ENCODE results near the gene ZBTB49.

ZBTB49 gene

GRCh38 chr4:4329496-4329895, 39.4 kb downstream of the ZBTB49 start:
- no peaks in the 10 kb centered on the region for H3K27me3 ChIP-seq (ENCODE audit: control insufficient read depth, insufficient read depth, low read length)
- H3K9ac ChIP-seq (ENCODE audit: low read length) = no peak overlapping the region
- no peaks in the 10 kb centered on the region for H3K4me1 ChIP-seq (ENCODE audit: control insufficient read depth, low read depth, low read length)

GRCh38 chr4:4330794-4331193, 40.7 kb downstream of the ZBTB49 start:
- Histone ChIP-seq H3K4me1 (ENCODE audit: control insufficient read depth, low read depth, low read length) (no peaks in the 10 kb centered on the region), H3K27me3 (ENCODE audit: control insufficient read depth, insufficient read depth, low read length) (no peaks in the 10 kb centered on the region), H3K9me3 (ENCODE audit: control insufficient read depth, low read depth, low read length) (no peaks in the 10 kb centered on the region), H3K9ac (ENCODE audit: low read length) (no peak overlapping the region), H3K27ac (ENCODE audit: low read length) (no peak overlapping the region), H3K4me3 (ENCODE audit: low read length) (no peak overlapping the region), H3K36me3 (ENCODE audit: control insufficient read depth, low read depth, low read length) (no peaks in the 10 kb centered on the region)

More at GRCh38 chr4:4329496-4329895, 39.4 kb downstream of the ZBTB49 start:
- H3K4me3 ChIP-seq (ENCODE audit: low read length) = no peak overlapping the region
- no peaks in the 10 kb centered on the region for H3K36me3 ChIP-seq (ENCODE audit: control insufficient read depth, low read depth, low read length)
- no peaks in the 10 kb centered on the region for H3K9me3 ChIP-seq (ENCODE audit: control insufficient read depth, low read depth, low read length)
- H3K27ac ChIP-seq (ENCODE audit: low read length) = no peak overlapping the region

GRCh38 chr4:4332529-4332928, 42.5 kb downstream of the ZBTB49 start:
- no peaks in the 10 kb centered on the region for H3K27me3 ChIP-seq (ENCODE audit: control insufficient read depth, insufficient read depth, low read length)
- H3K36me3 ChIP-seq (ENCODE audit: control insufficient read depth, low read depth, low read length) = no peaks in the 10 kb centered on the region
- no peak overlapping the region for H3K4me3 ChIP-seq (ENCODE audit: low read length)
- no peak overlapping the region for H3K27ac ChIP-seq (ENCODE audit: low read length)
- no peaks in the 10 kb centered on the region for H3K9me3 ChIP-seq (ENCODE audit: control insufficient read depth, low read depth, low read length)
- H3K4me1 ChIP-seq (ENCODE audit: control insufficient read depth, low read depth, low read length) = no peaks in the 10 kb centered on the region
- no peak overlapping the region for H3K9ac ChIP-seq (ENCODE audit: low read length)

GRCh38 chr4:4333265-4333706, 43.2 kb downstream of the ZBTB49 start:
- Histone ChIP-seq H3K4me1 (ENCODE audit: control insufficient read depth, low read depth, low read length) (no peaks in the 10 kb centered on the region), H3K9me3 (ENCODE audit: control insufficient read depth, low read depth, low read length) (no peaks in the 10 kb centered on the region), H3K4me3 (ENCODE audit: low read length) (no peak overlapping the region), H3K9ac (ENCODE audit: low read length) (no peak overlapping the region), H3K27ac (ENCODE audit: low read length) (no peak overlapping the region), H3K27me3 (ENCODE audit: control insufficient read depth, insufficient read depth, low read length) (no peaks in the 10 kb centered on the region), H3K36me3 (ENCODE audit: control insufficient read depth, low read depth, low read length) (no peaks in the 10 kb centered on the region)

GRCh38 chr4:4334798-4335520, 44.9 kb downstream of the ZBTB49 start:
- H3K36me3 ChIP-seq (ENCODE audit: control insufficient read depth, low read depth, low read length) = no peaks in the 10 kb centered on the region
- H3K27me3 ChIP-seq (ENCODE audit: control insufficient read depth, insufficient read depth, low read length) = no peaks in the 10 kb centered on the region
- no peak overlapping the region for H3K27ac ChIP-seq (ENCODE audit: low read length)
- H3K9ac ChIP-seq (ENCODE audit: low read length) = no peak overlapping the region
- no peaks in the 10 kb centered on the region for H3K9me3 ChIP-seq (ENCODE audit: control insufficient read depth, low read depth, low read length)
- H3K4me1 ChIP-seq (ENCODE audit: control insufficient read depth, low read depth, low read length) = no peaks in the 10 kb centered on the region
- H3K4me3 ChIP-seq (ENCODE audit: low read length) = no peak overlapping the region

GRCh38 chr4:4338210-4339001, 48.4 kb downstream of the ZBTB49 start:
- no peaks in the 10 kb centered on the region for H3K36me3 ChIP-seq (ENCODE audit: control insufficient read depth, low read depth, low read length)
- no peak overlapping the region for H3K27ac ChIP-seq (ENCODE audit: low read length)
- no peaks in the 10 kb centered on the region for H3K4me1 ChIP-seq (ENCODE audit: control insufficient read depth, low read depth, low read length)
- H3K9ac ChIP-seq (ENCODE audit: low read length) = no peak overlapping the region
- no peak overlapping the region for H3K4me3 ChIP-seq (ENCODE audit: low read length)
- H3K27me3 ChIP-seq (ENCODE audit: control insufficient read depth, insufficient read depth, low read length) = no peaks in the 10 kb centered on the region
- H3K9me3 ChIP-seq (ENCODE audit: control insufficient read depth, low read depth, low read length) = no peaks in the 10 kb centered on the region

- H3K4me3 ChIP-seq (ENCODE audit: low read length) = no peak overlapping the region
- no peak overlapping the region for H3K9ac ChIP-seq (ENCODE audit: low read length)
- H3K9me3 ChIP-seq (ENCODE audit: control insufficient read depth, low read depth, low read length) = no peaks in the 10 kb centered on the region
- H3K4me1 ChIP-seq (ENCODE audit: control insufficient read depth, low read depth, low read length) = no peaks in the 10 kb centered on the region
- H3K27ac ChIP-seq (ENCODE audit: low read length) = no peak overlapping the region
- H3K36me3 ChIP-seq (ENCODE audit: control insufficient read depth, low read depth, low read length) = no peaks in the 10 kb centered on the region
- no peaks in the 10 kb centered on the region for H3K27me3 ChIP-seq (ENCODE audit: control insufficient read depth, insufficient read depth, low read length)
Observed at GRCh38 chr4:4339504-4340085, 49.5 kb downstream of the ZBTB49 start.

GRCh38 chr4:4341861-4342650, 52.0 kb downstream of the ZBTB49 start:
- Histone ChIP-seq H3K4me3 (ENCODE audit: low read length) (no peak overlapping the region), H3K36me3 (ENCODE audit: control insufficient read depth, low read depth, low read length) (no peaks in the 10 kb centered on the region), H3K27ac (ENCODE audit: low read length) (no peak overlapping the region), H3K9ac (ENCODE audit: low read length) (no peak overlapping the region), H3K27me3 (ENCODE audit: control insufficient read depth, insufficient read depth, low read length) (no peaks in the 10 kb centered on the region), H3K4me1 (ENCODE audit: control insufficient read depth, low read depth, low read length) (no peaks in the 10 kb centered on the region), H3K9me3 (ENCODE audit: control insufficient read depth, low read depth, low read length) (no peaks in the 10 kb centered on the region)

GRCh38 chr4:4343038-4343437, 53.0 kb downstream of the ZBTB49 start:
- Histone ChIP-seq H3K4me1 (ENCODE audit: control insufficient read depth, low read depth, low read length) (no peaks in the 10 kb centered on the region), H3K27me3 (ENCODE audit: control insufficient read depth, insufficient read depth, low read length) (no peaks in the 10 kb centered on the region), H3K36me3 (ENCODE audit: control insufficient read depth, low read depth, low read length) (no peaks in the 10 kb centered on the region), H3K27ac (ENCODE audit: low read length) (no peak overlapping the region), H3K9ac (ENCODE audit: low read length) (no peak overlapping the region), H3K9me3 (ENCODE audit: control insufficient read depth, low read depth, low read length) (no peaks in the 10 kb centered on the region), H3K4me3 (ENCODE audit: low read length) (no peak overlapping the region)

GRCh38 chr4:4344915-4345527, 55.0 kb downstream of the ZBTB49 start:
- Histone ChIP-seq H3K4me3 (ENCODE audit: low read length) (no peak overlapping the region), H3K9me3 (ENCODE audit: control insufficient read depth, low read depth, low read length) (no peaks in the 10 kb centered on the region), H3K36me3 (ENCODE audit: control insufficient read depth, low read depth, low read length) (no peaks in the 10 kb centered on the region), H3K4me1 (ENCODE audit: control insufficient read depth, low read depth, low read length) (no peaks in the 10 kb centered on the region), H3K27me3 (ENCODE audit: control insufficient read depth, insufficient read depth, low read length) (no peaks in the 10 kb centered on the region), H3K9ac (ENCODE audit: low read length) (no peak overlapping the region), H3K27ac (ENCODE audit: low read length) (no peak overlapping the region)

GRCh38 chr4:4347585-4347984, 57.5 kb downstream of the ZBTB49 start:
- Histone ChIP-seq H3K4me1 (ENCODE audit: control insufficient read depth, low read depth, low read length) (no peaks in the 10 kb centered on the region), H3K4me3 (ENCODE audit: low read length) (no peak overlapping the region), H3K36me3 (ENCODE audit: control insufficient read depth, low read depth, low read length) (no peaks in the 10 kb centered on the region), H3K27me3 (ENCODE audit: control insufficient read depth, insufficient read depth, low read length) (no peaks in the 10 kb centered on the region), H3K9me3 (ENCODE audit: control insufficient read depth, low read depth, low read length) (no peaks in the 10 kb centered on the region), H3K9ac (ENCODE audit: low read length) (no peak overlapping the region), H3K27ac (ENCODE audit: low read length) (no peak overlapping the region)
